H1 (cell line): ENCODE measurements around the gene SUGP1. TPM values are rescaled to one million over a fixed set of nuclear protein-coding genes. Genes with fewer than 3 reads are reported as not detected.

Experiments
- CTCF ChIA-PET: fragments of 300-600 bp; sonication (Branson Sonifier 250); formaldehyde crosslinking; loops from one replicate; lab custom pipeline; 2021; ENCODE audit not compliant: partially characterized antibody; lab: Charles Lee
- POLR2A ChIA-PET: fragments of 300-600 bp; sonication (Branson Sonifier 250); formaldehyde crosslinking; loops from one replicate; lab custom pipeline; 2021; ENCODE audit warnings: inconsistent platforms; ENCODE audit not compliant: partially characterized antibody; lab: Charles Lee
- DNase-seq, 2 experiments: peaks; one replicate each; pipeline versions ENCODE4 v3.0.0 to v3.0.0-alpha.2; 2010 to 2022; ENCODE audit warnings: low spot score in 2 of 2, low read depth in 1 of 2, mixed read lengths in 1 of 2
- FAIRE-seq: peaks from 2 replicates; lab custom pipeline; 2011; peaks lifted over from hg19 to GRCh38; lab: Jason Lieb, UNC
- H2AFZ ChIP-seq: 2 replicates; pipeline ENCODE4 v1.8.1; 2012; ENCODE audit warnings: low read length, inconsistent platforms
- H2AK5ac ChIP-seq: 2 replicates; pipeline ENCODE4 v1.6.1; 2013; ENCODE audit warnings: low read depth, low read length
- H2BK120ac ChIP-seq: replicated peaks from 2 replicates; pipeline ENCODE3; 2013; ENCODE audit warnings: low read depth, low read length, inconsistent platforms
- H2BK12ac ChIP-seq: 2 replicates; pipeline ENCODE4 v1.6.1; 2013; ENCODE audit warnings: low read depth, low read length
- H2BK15ac ChIP-seq: 2 replicates; pipeline ENCODE4 v1.6.1; 2013; ENCODE audit warnings: low read length
- H2BK20ac ChIP-seq: 2 replicates; pipeline ENCODE4 v1.6.1; 2013; ENCODE audit warnings: low read length
- H2BK5ac ChIP-seq: 2 replicates; pipeline ENCODE4 v1.6.1; 2013; ENCODE audit warnings: low read depth, low read length
- H3K14ac ChIP-seq: 2 replicates; pipeline ENCODE4 v1.6.1; 2013; ENCODE audit warnings: inconsistent platforms; ENCODE audit not compliant: insufficient read length
- H3K18ac ChIP-seq: 2 replicates; pipeline ENCODE4 v1.6.1; 2013; ENCODE audit warnings: low read length; ENCODE audit errors: extremely low read depth
- H3K23ac ChIP-seq: 2 replicates; pipeline ENCODE4 v1.6.1; 2013; ENCODE audit warnings: inconsistent platforms; ENCODE audit not compliant: insufficient read length
- H3K23me2 ChIP-seq: 2 replicates; pipeline ENCODE4 v1.6.1; 2013; ENCODE audit warnings: low read depth, low read length
- H3K27ac ChIP-seq: 2 replicates; pipeline ENCODE4 v1.6.1; 2011; ENCODE audit warnings: low read depth, low read length, inconsistent platforms
- H3K27me3 ChIP-seq, 4 experiments: replicated peaks in 1 of 4; 1 replicate in 1 of 4; 2 replicates in 3 of 4; pipeline versions ENCODE4 v1.6.1 to v1.8.1; 2011 to 2013; ENCODE audit warnings: low read length in 3 of 4, mild to moderate bottlenecking in 3 of 4, inconsistent platforms in 2 of 4, mixed read lengths in 2 of 4, moderate library complexity in 1 of 4; ENCODE audit not compliant: control insufficient read depth in 3 of 4, insufficient read depth in 3 of 4; ENCODE audit errors: extremely low read depth in 1 of 4
- H3K36me3 ChIP-seq, 4 experiments: 2 replicates each; pipeline versions ENCODE4 v1.6.1 to v1.8.1; 2011 to 2013; ENCODE audit warnings: mild to moderate bottlenecking in 4 of 4, low read length in 3 of 4, moderate library complexity in 2 of 4, control low read depth in 1 of 4, inconsistent platforms in 1 of 4; ENCODE audit not compliant: insufficient read depth in 4 of 4, control insufficient read depth in 2 of 4
- H3K4ac ChIP-seq: replicated peaks from 2 replicates; pipeline ENCODE3; 2013; ENCODE audit warnings: low read length, low read depth, mixed read lengths, inconsistent platforms; ENCODE audit not compliant: insufficient read length
- H3K4me1 ChIP-seq, 4 experiments: replicated peaks in 1 of 4; 1 replicate in 1 of 4; 2 replicates in 3 of 4; pipeline versions ENCODE4 v1.6.1 to v1.8.1; 2011 to 2013; ENCODE audit warnings: low read length in 3 of 4, inconsistent platforms in 2 of 4, mixed read lengths in 1 of 4; ENCODE audit not compliant: insufficient read depth in 4 of 4, control insufficient read depth in 3 of 4
- H3K4me2 ChIP-seq, 2 experiments: 2 replicates each; pipeline versions ENCODE4 v1.6.1 to v1.8.1; 2011 to 2013; ENCODE audit warnings: low read depth in 2 of 2, low read length in 2 of 2, control low read depth in 1 of 2, inconsistent platforms in 1 of 2, mild to moderate bottlenecking in 1 of 2; ENCODE audit not compliant: insufficient read depth in 1 of 2
- H3K4me3 ChIP-seq, 4 experiments: fragments of 200-600, 300-600 bp in 1 of 4; sonication (generic), shearing (Covaris generic), sonication (Bioruptor Twin) in 1 of 4; 2 replicates each; pipeline versions ENCODE4 v1.5.1 to v1.8.1; 2011 to 2016; ENCODE audit warnings: low read length in 4 of 4, low read depth in 3 of 4, control low read depth in 2 of 4, inconsistent platforms in 2 of 4, mild to moderate bottlenecking in 2 of 4, mixed read lengths in 1 of 4, moderate library complexity in 1 of 4; ENCODE audit not compliant: insufficient read depth in 2 of 4; ENCODE audit errors: extremely low read depth in 1 of 4
- H3K56ac ChIP-seq: replicated peaks from 2 replicates; pipeline ENCODE3; 2013; ENCODE audit warnings: low read depth, mild to moderate bottlenecking, mixed read lengths, low read length, inconsistent platforms; ENCODE audit not compliant: insufficient read length
- H3K79me1 ChIP-seq: 2 replicates; pipeline ENCODE4 v1.6.1; 2013; ENCODE audit warnings: low read depth, low read length, control low read depth
- H3K79me2 ChIP-seq, 2 experiments: 2 replicates each; pipeline versions ENCODE4 v1.6.1 to v1.8.1; 2012 to 2013; ENCODE audit warnings: low read length in 2 of 2, mild to moderate bottlenecking in 2 of 2, inconsistent platforms in 1 of 2; ENCODE audit not compliant: insufficient read depth in 2 of 2, control insufficient read depth in 1 of 2
- H3K9ac ChIP-seq, 4 experiments: replicated peaks in 1 of 4; 1 replicate in 1 of 4; 2 replicates in 3 of 4; pipeline versions ENCODE4 v1.6.1 to v1.8.1; 2011 to 2013; ENCODE audit warnings: low read depth in 3 of 4, low read length in 3 of 4, control low read depth in 2 of 4, mild to moderate bottlenecking in 2 of 4, moderate library complexity in 2 of 4, inconsistent platforms in 1 of 4; ENCODE audit errors: extremely low read depth in 1 of 4
- H3K9me3 ChIP-seq, 2 experiments: 2 replicates each; pipeline versions ENCODE4 v1.6.1 to v1.8.1; 2012 to 2013; ENCODE audit warnings: mild to moderate bottlenecking in 2 of 2, moderate library complexity in 2 of 2, control low read depth in 1 of 2, inconsistent platforms in 1 of 2, low read depth in 1 of 2, low read length in 1 of 2, mixed read lengths in 1 of 2; ENCODE audit not compliant: insufficient read depth in 2 of 2
- H4K20me1 ChIP-seq, 2 experiments: replicated peaks in 1 of 2; 2 replicates each; pipeline versions ENCODE3 to v1.8.1; 2011 to 2013; ENCODE audit warnings: inconsistent platforms in 2 of 2, low read length in 2 of 2, mild to moderate bottlenecking in 1 of 2; ENCODE audit not compliant: insufficient read depth in 2 of 2, control insufficient read depth in 1 of 2
- H4K5ac ChIP-seq: 2 replicates; pipeline ENCODE4 v1.6.1; 2013; ENCODE audit warnings: low read length, low read depth, mixed read lengths, inconsistent platforms; ENCODE audit not compliant: insufficient read length
- H4K8ac ChIP-seq: 2 replicates; pipeline ENCODE4 v1.8.0; 2013; ENCODE audit warnings: mild to moderate bottlenecking, moderate library complexity, low read length, inconsistent platforms; ENCODE audit not compliant: insufficient read depth; ENCODE audit errors: extremely low read depth
- H4K91ac ChIP-seq: replicated peaks from 2 replicates; pipeline ENCODE3; 2013; ENCODE audit warnings: low read length, mixed read lengths, inconsistent platforms; ENCODE audit not compliant: insufficient read length
- ASH2L ChIP-seq: fragments of 200-600, 300-600 bp; sonication (generic); IDR thresholded peaks from one replicate; pipeline ENCODE4 v1.7.1; 2017; ENCODE audit warnings: low read length
- CHD1 ChIP-seq: IDR thresholded peaks from 2 replicates; pipeline ENCODE4 v1.6.1; 2012; ENCODE audit warnings: low read depth, low read length, improper control_type of control experiment
- FOSL1 ChIP-seq: IDR thresholded peaks from 2 replicates; pipeline ENCODE4 v1.6.1; 2011; ENCODE audit warnings: mild to moderate bottlenecking, low read depth, low read length, moderate library complexity; ENCODE audit not compliant: insufficient read depth
- HDAC6 ChIP-seq: IDR thresholded peaks from one replicate; pipeline ENCODE4 v1.7.1; 2012; ENCODE audit warnings: low read depth, mild to moderate bottlenecking, inconsistent platforms, low read length, moderate library complexity
- JUN ChIP-seq: IDR thresholded peaks from 2 replicates; pipeline ENCODE4 v1.6.1; 2011; ENCODE audit warnings: low read depth, mild to moderate bottlenecking, improper control_type of control experiment, low read length
- KDM4A ChIP-seq: IDR thresholded peaks from one replicate; pipeline ENCODE4 v1.7.1; 2012; ENCODE audit warnings: low read depth, mild to moderate bottlenecking, moderate library complexity, low read length, inconsistent platforms; ENCODE audit not compliant: severe bottlenecking
- PHF8 ChIP-seq: fragments of 200-600 bp; sonication (generic); conservative IDR thresholded peaks from 2 replicates; pipeline ENCODE4 v1.7.1; 2012; ENCODE audit warnings: low read depth, mild to moderate bottlenecking, inconsistent platforms, low read length, moderate library complexity
- RAD21 ChIP-seq, 2 experiments: IDR thresholded peaks in 1 of 2; conservative IDR thresholded peaks in 1 of 2; 2 replicates each; pipeline ENCODE4 v1.6.1; 2011; ENCODE audit warnings: low read depth in 2 of 2, low read length in 2 of 2, improper control_type of control experiment in 1 of 2, inconsistent platforms in 1 of 2, mild to moderate bottlenecking in 1 of 2, moderate library complexity in 1 of 2
- RFX5 ChIP-seq: IDR thresholded peaks from 2 replicates; pipeline ENCODE4 v1.6.1; 2011; ENCODE audit warnings: low read depth, low read length, improper control_type of control experiment, borderline replicate concordance
- SIN3A ChIP-seq, 2 experiments: IDR thresholded peaks in 1 of 2; conservative IDR thresholded peaks in 1 of 2; 2 replicates each; pipeline ENCODE4 v1.6.1; 2011 to 2012; ENCODE audit warnings: low read length in 2 of 2, improper control_type of control experiment in 1 of 2, low read depth in 1 of 2, mild to moderate bottlenecking in 1 of 2
- SP2 ChIP-seq: IDR thresholded peaks from 2 replicates; pipeline ENCODE4 v1.6.1; 2012; ENCODE audit warnings: mild to moderate bottlenecking, low read length, inconsistent platforms
- SP4 ChIP-seq: IDR thresholded peaks from 2 replicates; pipeline ENCODE4 v1.6.1; 2012; ENCODE audit warnings: low read length, inconsistent platforms
- TBP ChIP-seq: IDR thresholded peaks from 2 replicates; pipeline ENCODE4 v1.6.1; 2011; ENCODE audit warnings: low read depth, low read length, improper control_type of control experiment
- WGBS, 2 experiments: shearing (Covaris generic) in 1 of 2; methylation state at CpG; one replicate each; pipeline versions ENCODE4 v1.1.6 to v1.1.7; 2013 to 2015; ENCODE audit warnings: low lambda C conversion rate in 2 of 2, mixed read lengths in 2 of 2, inconsistent platforms in 1 of 2, low coverage in 1 of 2, missing lambda C conversion rate in 1 of 2; ENCODE audit not compliant: insufficient replicate concordance in 2 of 2, insufficient coverage in 1 of 2, insufficient read length in 1 of 2; ENCODE audit errors: extremely low coverage in 1 of 2, missing lambda C conversion rate in 1 of 2; 5-methylcytosine and 5-hydroxymethylcytosine counted together
- polyA plus RNA-seq, 7 experiments: library from polyadenylated mRNA; depleted of rRNA in 3 of 7; stranded (reverse) in 5 of 7; unstranded in 2 of 7; fragments of >200 nt in 5 of 7; fragments of 200-250 nt in 2 of 7; gene quantifications; 1 replicate in 5 of 7; 2 replicates in 1 of 7; 4 replicates in 1 of 7; pipeline versions ENCODE4 v1.2.1 to v1.2.3, GENCODE V29; 2011 to 2013; ENCODE audit warnings: missing spikeins in 2 of 7, mixed read lengths in 2 of 7
- total RNA-seq: library from RNA; stranded (reverse); fragmentation: NEBNext Ultra II Directional; extraction: Animal tissue kit (Norgen Biotek cat#: 25700); gene quantifications from 2 replicates; pipeline ENCODE4 v1.2.1, GENCODE V29; 2021
- TF ChIP-seq, protein P1 (sequence below): IDR thresholded peaks from 2 replicates; pipeline ENCODE4 v1.6.1; 2012; ENCODE audit warnings: inconsistent platforms

The SUGP1 gene
- total and polyA plus RNA-seq, 2 of the 8 experiments (the other 6 are each of a cell fraction or from before 2014, with no cell fraction given): 38.5 to 65.2 TPM

DNA sequence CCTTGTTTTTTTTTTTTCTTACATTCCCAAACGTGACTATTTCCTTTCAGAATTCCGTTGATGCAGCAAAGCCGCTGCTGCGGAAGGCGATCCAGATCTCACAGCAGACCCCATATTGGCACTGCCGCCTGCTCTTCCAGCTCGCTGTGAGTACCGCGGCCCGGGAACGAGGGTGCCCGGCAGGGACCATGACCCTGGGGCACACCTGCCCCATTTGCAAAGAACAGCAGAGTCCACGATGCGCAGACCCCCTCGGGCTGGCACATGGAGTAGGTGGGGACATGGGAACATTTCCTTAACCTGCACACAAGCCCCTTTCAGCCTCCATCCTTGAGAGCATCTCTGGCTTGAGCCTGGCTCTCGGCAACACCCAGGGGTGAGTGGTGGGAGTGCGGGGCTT lies 16.8 kb upstream of the SUGP1 start:
- POLR2A ChIA-PET: interaction anchor here (1.1 to 2.3 kb wide), 3 partner anchors 11 to 56 kb away, joined by 4 to 8 read pairs (median 4); no protein-coding TSS in a partner anchor
- DNase-seq (no peak), FAIRE-seq (no peak)
- H3K4me3 ChIP-seq: no peak overlapping the region
- peaks cover 13 to 30% (median 26%) of the 10 kb centered on the region in 4 experiments; a peak in 7 of 8 replicates for H3K36me3 ChIP-seq
- no peak overlapping the region for H3K18ac ChIP-seq
- no peak overlapping the region for H2BK120ac ChIP-seq
- H3K4me1 ChIP-seq: no peaks in the 10 kb centered on the region
- H2BK20ac ChIP-seq: no peak overlapping the region
- H3K79me1 ChIP-seq: peaks cover 5% of the 10 kb centered on the region; the same call in 1 of the 2 replicates
- no peak overlapping the region for H3K4me2 ChIP-seq
- no peak overlapping the region for H3K56ac ChIP-seq
- no peak overlapping the region for H2AK5ac ChIP-seq
- CTCF ChIA-PET: no interaction called here
- H3K27me3 ChIP-seq: no peaks in the 10 kb centered on the region
- no peak overlapping the region for H3K4ac ChIP-seq
- H2BK12ac ChIP-seq: no peak overlapping the region
- no peaks in the 10 kb centered on the region for H3K9me3 ChIP-seq
- H3K14ac ChIP-seq: no peak overlapping the region
- no peak overlapping the region for H2BK15ac ChIP-seq
- no peak overlapping the region for H2AFZ ChIP-seq
- H2BK5ac ChIP-seq: no peak overlapping the region
- H4K8ac ChIP-seq: no peak overlapping the region
- no peak overlapping the region for H4K91ac ChIP-seq
- H3K23me2 ChIP-seq: no peaks in the 10 kb centered on the region
- H3K9ac ChIP-seq: no peak overlapping the region
- no peak overlapping the region for H4K5ac ChIP-seq
- H3K27ac ChIP-seq: no peak overlapping the region
- H3K79me2 ChIP-seq: no peaks in the 10 kb centered on the region; a peak in 1 of 4 replicates
- H3K23ac ChIP-seq: no peak overlapping the region
- 93% methylated on average over 17 of the region's 17 CpGs; no CpG with 5 or more reads in 1 of the 2 experiments for WGBS, 2 experiments
- H4K20me1 ChIP-seq: peaks cover 14 to 18% of the 10 kb centered on the region in 2 experiments
- TF ChIP-seq SP2: no peak
- TF ChIP-seq SP4: no peak
- no peak for TF ChIP-seq PHF8
- TF ChIP-seq HDAC6: no peak
- TF ChIP-seq, protein P1, sequence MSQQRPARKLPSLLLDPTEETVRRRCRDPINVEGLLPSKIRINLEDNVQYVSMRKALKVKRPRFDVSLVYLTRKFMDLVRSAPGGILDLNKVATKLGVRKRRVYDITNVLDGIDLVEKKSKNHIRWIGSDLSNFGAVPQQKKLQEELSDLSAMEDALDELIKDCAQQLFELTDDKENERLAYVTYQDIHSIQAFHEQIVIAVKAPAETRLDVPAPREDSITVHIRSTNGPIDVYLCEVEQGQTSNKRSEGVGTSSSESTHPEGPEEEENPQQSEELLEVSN: no peak
- TF ChIP-seq ASH2L: no peak
- no peak for TF ChIP-seq RFX5
- no peak for TF ChIP-seq JUN
- TF ChIP-seq CHD1: no peak
- no peak for TF ChIP-seq SIN3A (conservative IDR thresholded peaks at IDR 0.05 in 1 of 2, IDR thresholded peaks at IDR 0.05 in 1 of 2; ENCODE audit: low read depth in 1 of 2, low read length in 2 of 2)
- TF ChIP-seq RAD21 (IDR thresholded peaks at IDR 0.05 in 1 of 2, conservative IDR thresholded peaks at IDR 0.05 in 1 of 2; ENCODE audit: low read depth in 2 of 2, low read length in 2 of 2): no peak
- no peak for TF ChIP-seq KDM4A
- no peak for TF ChIP-seq FOSL1
- no peak for TF ChIP-seq TBP
